Body of pancreas (tissue), 4 donors: ENCODE measurements around the gene FAM131A. TPM values are rescaled to one million over a fixed set of nuclear protein-coding genes. Genes with fewer than 3 reads are reported as not detected.

ENCODE experiments used
- ATAC-seq: fragments of 150-250 bp; one replicate; pipeline ENCODE4 v1.9.1; 2016
- DNase-seq, 4 donors: peaks; one replicate each; pipeline ENCODE4 v3.0.0-alpha.2; 2019
- H3K27ac ChIP-seq, 4 donors: fragments of 200-600 bp; sonication (generic); 1 replicate in 3 of 4; 2 replicates in 1 of 4; pipeline versions ENCODE4 v1.5.1 to v1.6.1; 2016 to 2019; ENCODE audit warnings: mild to moderate bottlenecking in 1 of 4, mixed read lengths in 1 of 4, moderate library complexity in 1 of 4
- H3K27me3 ChIP-seq, 2 donors: fragments of 200-600 bp; sonication (generic); one replicate each; pipeline ENCODE4 v1.6.0; 2016; ENCODE audit warnings: mild to moderate bottlenecking in 1 of 2
- H3K36me3 ChIP-seq, 2 donors: fragments of 200-600 bp; sonication (generic); replicated peaks in 1 of 2; 2 replicates each; pipeline ENCODE4 v1.5.1; 2016; ENCODE audit warnings: low read depth in 2 of 2; ENCODE audit not compliant: insufficient read depth in 1 of 2
- H3K4me1 ChIP-seq: fragments of 200-600 bp; sonication (generic); one replicate; pipeline ENCODE4 v1.6.0; 2016
- H3K4me3 ChIP-seq, 2 donors: fragments of 200-600 bp; sonication (generic); 1 replicate in 1 of 2; 2 replicates in 1 of 2; pipeline ENCODE4 v1.5.1; 2016 to 2019
- H3K9me3 ChIP-seq, 3 donors: fragments of 200-600 bp; sonication (generic); 1 replicate in 2 of 3; 2 replicates in 1 of 3; pipeline ENCODE4 v1.5.1; 2016
- POLR2A ChIP-seq, 3 donors: fragments of 450-650 bp; IDR thresholded peaks; one replicate each; pipeline ENCODE4 v1.6.1; 2016; ENCODE audit warnings: antibody characterized with exemption in 3 of 3, mild to moderate bottlenecking in 2 of 3
- WGBS, 2 donors: methylation state at CpG; one replicate each; pipeline ENCODE4 v1.1.5; 2017; 5-methylcytosine and 5-hydroxymethylcytosine counted together
- intact Hi-C: fragments of 100-400 bp; cut with DNase I; formaldehyde crosslinking; loops from one replicate; pipeline ENCODE4 v1.15.1; 2023
- total RNA-seq, 2 donors: library from RNA; depleted of rRNA; stranded (reverse); fragments of >200 nt; gene quantifications; one replicate each; pipeline ENCODE4 v1.1.0, GENCODE V29; 2016
- TF ChIP-seq, protein P1 (sequence below), 7 experiments: fragments of 450-650 bp in 4 of 7; fragments of 200-600 bp in 3 of 7; sonication (generic) in 3 of 7; IDR thresholded peaks; one replicate each; pipeline ENCODE4 v1.5.1; 2016 to 2019; ENCODE audit warnings: antibody characterized with exemption in 7 of 7

Gene FAM131A
- total RNA-seq, 2 donors from 2014 or later: 11.5 to 13.5 TPM

DNA sequence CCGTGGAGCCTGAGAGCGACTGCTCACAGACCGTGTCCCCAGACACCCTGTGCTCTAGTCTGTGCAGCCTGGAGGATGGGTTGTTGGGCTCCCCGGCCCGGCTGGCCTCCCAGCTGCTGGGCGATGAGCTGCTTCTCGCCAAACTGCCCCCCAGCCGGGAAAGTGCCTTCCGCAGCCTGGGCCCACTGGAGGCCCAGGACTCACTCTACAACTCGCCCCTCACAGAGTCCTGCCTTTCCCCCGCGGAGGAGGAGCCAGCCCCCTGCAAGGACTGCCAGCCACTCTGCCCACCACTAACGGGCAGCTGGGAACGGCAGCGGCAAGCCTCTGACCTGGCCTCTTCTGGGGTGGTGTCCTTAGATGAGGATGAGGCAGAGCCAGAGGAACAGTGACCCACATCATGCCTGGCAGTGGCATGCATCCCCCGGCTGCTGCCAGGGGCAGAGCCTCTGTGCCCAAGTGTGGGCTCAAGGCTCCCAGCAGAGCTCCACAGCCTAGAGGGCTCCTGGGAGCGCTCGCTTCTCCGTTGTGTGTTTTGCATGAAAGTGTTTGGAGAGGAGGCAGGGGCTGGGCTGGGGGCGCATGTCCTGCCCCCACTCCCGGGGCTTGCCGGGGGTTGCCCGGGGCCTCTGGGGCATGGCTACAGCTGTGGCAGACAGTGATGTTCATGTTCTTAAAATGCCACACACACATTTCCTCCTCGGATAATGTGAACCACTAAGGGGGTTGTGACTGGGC lies 7.3 kb downstream of the FAM131A start:
- H3K27me3 ChIP-seq: no peaks in the 10 kb centered on the region
- no peak overlapping the region for H3K4me3 ChIP-seq
- ATAC-seq (no peak), DNase-seq (no peak)
- TF ChIP-seq POLR2A (IDR thresholded peaks at IDR 0.05): no peak
- TF ChIP-seq, protein P1, sequence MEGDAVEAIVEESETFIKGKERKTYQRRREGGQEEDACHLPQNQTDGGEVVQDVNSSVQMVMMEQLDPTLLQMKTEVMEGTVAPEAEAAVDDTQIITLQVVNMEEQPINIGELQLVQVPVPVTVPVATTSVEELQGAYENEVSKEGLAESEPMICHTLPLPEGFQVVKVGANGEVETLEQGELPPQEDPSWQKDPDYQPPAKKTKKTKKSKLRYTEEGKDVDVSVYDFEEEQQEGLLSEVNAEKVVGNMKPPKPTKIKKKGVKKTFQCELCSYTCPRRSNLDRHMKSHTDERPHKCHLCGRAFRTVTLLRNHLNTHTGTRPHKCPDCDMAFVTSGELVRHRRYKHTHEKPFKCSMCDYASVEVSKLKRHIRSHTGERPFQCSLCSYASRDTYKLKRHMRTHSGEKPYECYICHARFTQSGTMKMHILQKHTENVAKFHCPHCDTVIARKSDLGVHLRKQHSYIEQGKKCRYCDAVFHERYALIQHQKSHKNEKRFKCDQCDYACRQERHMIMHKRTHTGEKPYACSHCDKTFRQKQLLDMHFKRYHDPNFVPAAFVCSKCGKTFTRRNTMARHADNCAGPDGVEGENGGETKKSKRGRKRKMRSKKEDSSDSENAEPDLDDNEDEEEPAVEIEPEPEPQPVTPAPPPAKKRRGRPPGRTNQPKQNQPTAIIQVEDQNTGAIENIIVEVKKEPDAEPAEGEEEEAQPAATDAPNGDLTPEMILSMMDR (IDR thresholded peaks at IDR 0.05): no peak
- peaks cover 17% of the 10 kb centered on the region for H3K4me1 ChIP-seq
- H3K9me3 ChIP-seq: no peaks in the 10 kb centered on the region
- 86 to 92% methylated on average over 2 to 21 of the region's 24 CpGs for WGBS, 2 donors
- H3K27ac ChIP-seq: no peak overlapping the region
- intact Hi-C loops: no loop called here
- no peaks in the 10 kb centered on the region for H3K36me3 ChIP-seq

DNA sequence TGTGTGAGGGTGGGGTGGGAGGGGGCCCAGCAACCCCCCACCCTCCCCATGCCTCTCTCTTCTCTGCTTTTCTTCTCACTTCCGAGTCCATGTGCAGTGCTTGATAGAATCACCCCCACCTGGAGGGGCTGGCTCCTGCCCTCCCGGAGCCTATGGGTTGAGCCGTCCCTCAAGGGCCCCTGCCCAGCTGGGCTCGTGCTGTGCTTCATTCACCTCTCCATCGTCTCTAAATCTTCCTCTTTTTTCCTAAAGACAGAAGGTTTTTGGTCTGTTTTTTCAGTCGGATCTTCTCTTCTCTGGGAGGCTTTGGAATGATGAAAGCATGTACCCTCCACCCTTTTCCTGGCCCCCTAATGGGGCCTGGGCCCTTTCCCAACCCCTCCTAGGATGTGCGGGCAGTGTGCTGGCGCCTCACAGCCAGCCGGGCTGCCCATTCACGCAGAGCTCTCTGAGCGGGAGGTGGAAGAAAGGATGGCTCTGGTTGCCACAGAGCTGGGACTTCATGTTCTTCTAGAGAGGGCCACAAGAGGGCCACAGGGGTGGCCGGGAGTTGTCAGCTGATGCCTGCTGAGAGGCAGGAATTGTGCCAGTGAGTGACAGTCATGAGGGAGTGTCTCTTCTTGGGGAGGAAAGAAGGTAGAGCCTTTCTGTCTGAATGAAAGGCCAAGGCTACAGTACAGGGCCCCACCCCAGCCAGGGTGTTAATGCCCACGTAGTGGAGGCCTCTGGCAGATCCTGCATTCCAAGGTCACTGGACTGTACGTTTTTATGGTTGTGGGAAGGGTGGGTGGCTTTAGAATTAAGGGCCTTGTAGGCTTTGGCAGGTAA lies 8.1 kb downstream of the FAM131A start:
- intact Hi-C loops: no loop called here
- Histone ChIP-seq H3K4me1 (peaks cover 23% of the 10 kb centered on the region), H3K27me3 (no peaks in the 10 kb centered on the region), H3K36me3 (no peaks in the 10 kb centered on the region), H3K9me3 (no peaks in the 10 kb centered on the region), H3K27ac (peak overlapping the region in 3 of 4 donors; percentile 18 to 65 (median 57)), H3K4me3 (no peak overlapping the region)
- ATAC-seq: peak; percentile 60
- TF ChIP-seq, protein P1 (IDR thresholded peaks at IDR 0.05): peak; percentile 6 to 46 (median 44)
- TF ChIP-seq POLR2A (IDR thresholded peaks at IDR 0.05): no peak
- WGBS, 2 donors: 48% methylated on average over 14 of the region's 14 CpGs
- DNase-seq: peak; percentile 60 to 75 (median 67)

DNA sequence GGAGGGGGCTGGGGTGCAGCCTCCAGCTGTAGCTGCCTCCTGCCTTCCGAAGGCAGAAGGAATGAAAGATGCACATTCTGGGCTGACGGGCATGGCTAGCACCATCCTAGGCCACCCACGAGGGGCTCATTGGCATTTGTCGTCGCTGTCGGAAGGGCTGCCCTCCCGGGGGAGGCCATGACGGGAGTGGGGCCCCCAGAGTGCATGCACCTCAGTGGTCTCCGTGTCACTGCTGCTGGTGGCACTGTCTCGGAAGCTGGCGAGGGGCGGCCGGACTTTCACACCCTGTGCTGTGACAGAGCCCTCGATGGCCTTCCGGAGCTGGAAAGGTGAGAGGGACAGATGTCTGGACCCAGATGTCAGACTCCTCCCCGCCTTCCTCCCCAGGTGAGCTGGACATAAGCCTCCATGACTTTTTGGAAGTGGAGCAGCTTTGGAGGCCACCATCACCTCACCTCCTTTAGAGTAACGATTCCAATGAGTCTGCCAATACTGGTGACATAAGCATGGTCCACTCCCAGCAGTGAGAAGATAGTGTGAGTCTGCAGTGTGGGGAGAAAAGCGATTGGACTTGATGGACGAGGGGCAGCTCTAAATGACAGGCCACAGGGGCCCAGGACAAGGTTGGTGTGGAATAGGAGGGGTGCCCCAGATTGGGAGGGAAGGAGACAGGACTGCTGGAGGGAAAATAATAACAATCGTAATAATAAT lies 9.2 kb downstream of the FAM131A start:
- Histone ChIP-seq H3K4me1 (peaks cover 30% of the 10 kb centered on the region), H3K4me3 (no peak overlapping the region), H3K36me3 (no peaks in the 10 kb centered on the region), H3K9me3 (no peaks in the 10 kb centered on the region), H3K27me3 (no peaks in the 10 kb centered on the region), H3K27ac (peak overlapping the region in 1 of 4 donors; percentile 57)
- intact Hi-C loops: no loop called here
- DNase-seq (no peak), ATAC-seq (no peak)
- 88 to 91% methylated on average over 13 to 17 of the region's 20 CpGs for WGBS, 2 donors
- TF ChIP-seq, protein P1 (IDR thresholded peaks at IDR 0.05): no peak
- no peak for TF ChIP-seq POLR2A (IDR thresholded peaks at IDR 0.05)

DNA sequence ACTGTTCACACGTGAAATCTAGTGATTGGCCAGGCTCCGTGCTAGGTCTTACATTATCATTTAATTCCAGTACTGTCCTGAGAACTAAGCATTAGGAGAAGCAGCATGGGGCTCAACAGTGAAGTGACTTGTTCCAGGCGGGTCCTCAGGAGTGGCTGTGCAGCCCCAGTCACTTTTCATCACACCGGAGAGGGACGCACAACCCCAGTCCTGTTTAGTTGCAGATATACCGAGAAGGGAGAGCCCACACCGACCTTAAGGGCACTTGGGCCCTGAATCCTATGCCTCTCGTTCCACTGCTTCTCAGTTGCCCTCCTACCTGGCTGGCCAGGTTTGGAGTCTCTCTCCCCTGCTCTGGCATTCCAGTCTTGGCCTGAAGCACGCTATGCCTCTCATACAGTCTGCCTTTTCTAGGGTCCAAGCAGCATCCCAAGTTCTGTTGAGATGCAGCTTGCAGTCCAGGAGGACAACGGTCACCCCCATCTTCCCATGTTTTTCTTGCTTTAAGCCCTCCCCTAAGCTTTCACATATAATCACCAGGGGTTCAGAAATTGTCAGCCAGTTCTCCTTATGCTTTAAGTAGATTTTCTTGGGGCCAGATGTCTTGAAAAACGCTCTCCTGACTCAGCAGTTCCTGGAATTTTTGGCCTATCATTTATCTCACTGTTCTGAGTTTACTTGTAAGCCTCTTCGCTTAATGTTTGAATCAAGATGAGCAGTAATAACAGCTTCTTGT lies 10.1 kb downstream of the FAM131A start:
- Histone ChIP-seq H3K27ac (no peak overlapping the region), H3K36me3 (no peaks in the 10 kb centered on the region), H3K4me1 (peaks cover 33% of the 10 kb centered on the region), H3K4me3 (no peak overlapping the region), H3K9me3 (no peaks in the 10 kb centered on the region), H3K27me3 (no peaks in the 10 kb centered on the region)
- ATAC-seq (no peak), DNase-seq (no peak)
- intact Hi-C loops: no loop called here
- 69% methylated on average over 10 to 12 of the region's 12 CpGs for WGBS, 2 donors
- TF ChIP-seq POLR2A (IDR thresholded peaks at IDR 0.05): no peak
- TF ChIP-seq, protein P1 (IDR thresholded peaks at IDR 0.05): no peak
